MM.1S (cell line): ENCODE measurements around the gene CENPU.

Experiments
- DNase-seq: peaks from one replicate; pipeline ENCODE4 v3.0.0-alpha.2; 2015
- H2AFZ ChIP-seq: fragments of 300-600 bp; sonication (generic); 2 replicates; pipeline ENCODE4 v1.6.0; 2016; ENCODE audit warnings: antibody characterized with exemption, low read length
- H3F3A ChIP-seq: fragments of 300-600 bp; sonication (generic); 2 replicates; pipeline ENCODE4 v1.6.1; 2016; ENCODE audit warnings: mild to moderate bottlenecking, antibody characterized with exemption, low read length, moderate library complexity, mixed read lengths; ENCODE audit not compliant: insufficient read depth
- H3K27ac ChIP-seq: fragments of 300-600 bp; sonication (generic); 2 replicates; pipeline ENCODE4 v1.5.1; 2016; ENCODE audit warnings: mild to moderate bottlenecking, low read length
- H3K27me3 ChIP-seq: fragments of 300-600 bp; sonication (generic); replicated peaks from 2 replicates; pipeline ENCODE4 v1.6.0; 2016; ENCODE audit warnings: low read length; ENCODE audit not compliant: insufficient read depth
- H3K36me3 ChIP-seq: fragments of 300-600 bp; sonication (generic); replicated peaks from 2 replicates; pipeline ENCODE4 v1.6.1; 2016; ENCODE audit warnings: mild to moderate bottlenecking, low read length, mixed read lengths; ENCODE audit not compliant: insufficient read depth
- H3K4me1 ChIP-seq: fragments of 300-600 bp; sonication (generic); 2 replicates; pipeline ENCODE4 v1.6.1; 2016; ENCODE audit warnings: low read length, mixed read lengths
- H3K4me2 ChIP-seq: fragments of 300-600 bp; sonication (generic); 2 replicates; pipeline ENCODE4 v1.6.0; 2016; ENCODE audit warnings: low read depth, low read length
- H3K4me3 ChIP-seq: fragments of 300-600 bp; sonication (generic); 2 replicates; pipeline ENCODE4 v1.5.1; 2016; ENCODE audit warnings: low read length, mixed read lengths
- H3K79me2 ChIP-seq: fragments of 300-600 bp; sonication (generic); 2 replicates; pipeline ENCODE4 v1.6.1; 2016; ENCODE audit warnings: mixed run types, low read length, mixed read lengths
- H3K9ac ChIP-seq: fragments of 300-600 bp; sonication (generic); 2 replicates; pipeline ENCODE4 v1.6.1; 2016; ENCODE audit warnings: low read length, mixed read lengths
- H3K9me2 ChIP-seq: fragments of 300-600 bp; sonication (generic); replicated peaks from 2 replicates; pipeline ENCODE4 v1.6.1; 2016; ENCODE audit warnings: mild to moderate bottlenecking, low read length, mixed read lengths; ENCODE audit not compliant: insufficient read depth
- H3K9me3 ChIP-seq: fragments of 300-600 bp; sonication (generic); replicated peaks from 2 replicates; pipeline ENCODE4 v1.6.1; 2016; ENCODE audit warnings: mild to moderate bottlenecking, low read length, mixed read lengths; ENCODE audit not compliant: insufficient read depth
- H4K20me1 ChIP-seq: fragments of 300-600 bp; sonication (generic); 2 replicates; pipeline ENCODE4 v1.6.1; 2016; ENCODE audit warnings: mild to moderate bottlenecking, low read length, moderate library complexity, mixed read lengths; ENCODE audit not compliant: insufficient read depth
- CTCF ChIP-seq: fragments of 300-600 bp; sonication (generic); IDR thresholded peaks from 2 replicates; pipeline ENCODE4 v1.5.1; 2016; ENCODE audit warnings: antibody characterized with exemption, low read length, mixed read lengths
- EZH2 ChIP-seq: fragments of 300-600 bp; sonication (generic); optimal IDR thresholded peaks from 2 replicates; pipeline ENCODE3; 2017; ENCODE audit warnings: low read depth, mild to moderate bottlenecking, antibody characterized with exemption, low read length, mixed read lengths
- EZH2phosphoT487 ChIP-seq: fragments of 300-600 bp; sonication (generic); IDR thresholded peaks from 2 replicates; pipeline ENCODE4 v1.6.1; 2018; ENCODE audit warnings: antibody characterized with exemption, low read length

The CENPU gene

DNA sequence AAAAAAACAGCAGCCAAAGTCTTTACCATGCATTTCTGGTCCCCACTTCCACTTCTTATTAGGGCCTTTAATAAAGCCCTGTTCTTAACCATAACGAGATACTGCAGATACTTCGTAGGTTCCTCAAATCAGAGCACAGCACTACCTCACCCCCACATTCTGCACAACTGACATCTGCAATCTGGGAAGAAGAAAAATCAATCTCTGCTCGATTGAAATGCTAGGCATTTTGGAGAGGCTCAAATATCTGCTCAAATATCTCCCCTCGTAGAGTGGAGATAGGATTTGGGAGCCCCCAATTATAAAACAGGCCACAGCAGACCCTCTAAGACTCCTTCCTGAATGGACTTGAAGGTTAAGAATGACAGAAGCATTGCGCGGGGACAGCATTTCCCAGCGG, 40.3 kb upstream of the CENPU start:
- no peaks in the 10 kb centered on the region for H3K4me1 ChIP-seq

DNA sequence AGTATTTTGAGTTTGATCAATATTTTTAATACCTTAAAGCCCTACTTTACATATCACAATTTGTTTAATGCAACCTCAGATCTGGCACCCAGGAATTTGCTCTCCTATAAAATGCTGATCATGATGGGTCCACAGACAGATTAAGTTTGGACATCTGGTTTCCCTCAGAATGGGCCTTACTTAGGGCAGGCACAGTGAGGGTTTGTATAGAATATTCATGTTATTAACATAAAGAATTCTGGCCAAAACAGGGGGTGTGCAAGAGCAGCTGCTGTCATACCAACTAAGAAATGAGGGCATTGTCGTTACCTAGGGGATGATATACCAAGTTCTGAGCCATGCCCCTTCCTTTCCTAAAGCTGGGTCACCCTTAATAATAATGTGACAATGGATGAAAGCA, 37.5 kb upstream of the CENPU start:
- Histone ChIP-seq H3K9ac (no peak overlapping the region), H3K9me3 (no peaks in the 10 kb centered on the region), H3K27me3 (no peaks in the 10 kb centered on the region), H3K9me2 (no peaks in the 10 kb centered on the region), H3K4me2 (no peak overlapping the region), H4K20me1 (no peaks in the 10 kb centered on the region), H3F3A (no peaks in the 10 kb centered on the region), H3K4me1 (no peaks in the 10 kb centered on the region), H2AFZ (no peak overlapping the region), H3K79me2 (no peaks in the 10 kb centered on the region), H3K27ac (no peak overlapping the region), H3K4me3 (no peak overlapping the region), H3K36me3 (no peaks in the 10 kb centered on the region)
- TF ChIP-seq CTCF (no peak), EZH2 (no peak), EZH2phosphoT487 (no peak)
- no peak for DNase-seq

More for the DNA sequence above, 40.3 kb upstream of the CENPU start:
- no peaks in the 10 kb centered on the region for H3K9me3 ChIP-seq
- no peaks in the 10 kb centered on the region for H3K36me3 ChIP-seq
- DNase-seq: no peak
- H3K9me2 ChIP-seq: no peaks in the 10 kb centered on the region
- H3F3A ChIP-seq: no peaks in the 10 kb centered on the region
- no peaks in the 10 kb centered on the region for H3K27me3 ChIP-seq
- H3K79me2 ChIP-seq: no peaks in the 10 kb centered on the region
- H3K4me2 ChIP-seq: no peak overlapping the region
- H3K4me3 ChIP-seq: no peak overlapping the region
- no peaks in the 10 kb centered on the region for H4K20me1 ChIP-seq
- H3K27ac ChIP-seq: no peak overlapping the region
- no peak for TF ChIP-seq EZH2phosphoT487
- TF ChIP-seq CTCF: no peak
- H2AFZ ChIP-seq: no peak overlapping the region
- no peak overlapping the region for H3K9ac ChIP-seq

- Histone ChIP-seq H3K9me3 (no peaks in the 10 kb centered on the region), H3K4me3 (no peak overlapping the region), H3K4me1 (no peaks in the 10 kb centered on the region), H2AFZ (no peak overlapping the region), H3K79me2 (no peaks in the 10 kb centered on the region), H3K27ac (no peak overlapping the region), H3K4me2 (no peak overlapping the region), H3K9ac (no peak overlapping the region), H3K27me3 (no peaks in the 10 kb centered on the region), H3K9me2 (no peaks in the 10 kb centered on the region), H4K20me1 (no peaks in the 10 kb centered on the region), H3K36me3 (no peaks in the 10 kb centered on the region), H3F3A (no peaks in the 10 kb centered on the region)
- no peak for TF ChIP-seq EZH2phosphoT487
- TF ChIP-seq CTCF: no peak
- no peak for TF ChIP-seq EZH2
- DNase-seq: no peak
Observed at GRCh38 chr4:184769141-184769765, 35.4 kb upstream of the CENPU start.
